Putamen (tissue), 1 donor: ENCODE results near the gene DLGAP1.

Source experiments
- DNase-seq: peaks from one replicate; pipeline ENCODE4 v3.0.0-alpha.2; 2016; ENCODE audit warnings: low spot score

DLGAP1 gene

DNA sequence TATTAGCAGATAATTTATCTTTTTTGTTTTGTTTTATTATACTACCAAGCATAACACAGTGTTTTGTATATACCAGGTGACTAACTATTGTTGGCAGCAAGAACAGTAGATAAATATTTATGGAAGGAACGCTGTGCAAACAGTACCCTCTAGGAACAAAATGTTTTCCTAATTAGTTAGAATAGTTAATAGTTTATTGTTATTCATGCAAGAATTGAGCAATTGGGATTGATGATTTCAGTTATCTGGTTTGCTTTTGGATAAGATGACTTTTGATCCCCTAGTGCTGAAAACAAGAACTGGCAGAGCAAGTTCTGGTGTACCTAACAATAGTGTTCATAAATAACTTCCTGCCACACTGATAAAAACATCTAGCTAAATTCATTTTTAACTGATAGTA, 681.8 kb downstream of the DLGAP1 start:
- no peak for DNase-seq

DNA sequence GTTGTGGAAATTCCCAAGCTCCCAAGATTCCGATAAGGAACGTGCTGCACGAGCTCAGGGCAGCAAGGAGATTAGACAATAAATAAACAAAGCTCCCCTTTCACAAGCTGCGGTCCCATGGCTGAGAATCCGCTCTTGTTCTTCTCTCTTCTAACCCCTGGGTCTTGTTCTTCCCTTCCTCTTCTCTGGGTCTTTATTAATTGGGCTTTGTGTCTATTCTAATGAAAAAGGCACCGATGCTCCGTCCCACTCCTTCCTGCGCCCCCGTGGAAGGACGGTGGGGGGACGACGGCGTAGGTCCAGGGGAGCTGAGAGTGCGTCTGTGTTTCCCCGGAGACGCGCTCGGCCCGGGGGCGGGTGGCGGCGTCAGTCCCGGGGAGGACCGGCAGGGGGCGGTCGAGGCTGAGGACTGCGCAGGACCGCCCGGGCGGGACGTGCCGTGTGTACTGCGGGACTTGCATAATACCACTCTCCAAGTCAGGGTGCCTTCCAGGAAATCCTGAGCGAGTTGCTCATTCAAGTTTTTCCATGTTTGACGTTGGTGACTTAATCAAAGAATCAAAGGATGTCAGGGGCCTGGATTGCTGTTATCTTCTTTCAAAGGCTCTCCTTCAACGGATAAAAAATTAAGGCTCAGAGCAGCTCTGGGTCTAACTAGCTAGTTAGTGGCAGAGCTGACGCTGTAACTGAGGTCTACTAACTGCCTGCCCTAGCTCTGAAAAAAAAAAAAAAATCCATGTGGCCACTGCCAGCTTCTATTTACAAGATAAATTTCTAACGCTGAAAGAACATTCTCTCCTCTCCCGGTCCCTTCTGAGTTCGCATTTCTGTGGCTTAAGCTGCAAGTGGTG, 683.8 kb downstream of the DLGAP1 start:
- DNase-seq = peak; percentile 75

DNA sequence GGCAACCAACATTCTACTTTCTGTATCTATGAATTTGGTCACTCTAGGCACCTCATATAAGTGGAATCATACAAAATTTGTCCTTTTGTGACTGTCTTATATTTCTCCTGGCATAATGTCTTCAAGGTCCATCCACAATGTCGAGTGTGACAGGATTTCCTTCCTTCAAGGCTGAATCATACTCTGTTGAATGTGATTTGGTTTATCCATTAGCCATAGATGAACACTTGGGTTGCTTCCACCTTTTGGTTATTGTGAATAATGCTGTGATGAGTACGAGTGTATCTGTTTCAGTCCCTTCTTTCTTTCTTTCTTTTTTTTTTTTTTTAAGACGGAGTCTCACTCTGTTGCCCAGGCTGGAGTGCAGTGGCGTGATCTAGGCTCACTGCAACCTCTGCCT, 693.8 kb downstream of the DLGAP1 start:
- DNase-seq = no peak

DNA sequence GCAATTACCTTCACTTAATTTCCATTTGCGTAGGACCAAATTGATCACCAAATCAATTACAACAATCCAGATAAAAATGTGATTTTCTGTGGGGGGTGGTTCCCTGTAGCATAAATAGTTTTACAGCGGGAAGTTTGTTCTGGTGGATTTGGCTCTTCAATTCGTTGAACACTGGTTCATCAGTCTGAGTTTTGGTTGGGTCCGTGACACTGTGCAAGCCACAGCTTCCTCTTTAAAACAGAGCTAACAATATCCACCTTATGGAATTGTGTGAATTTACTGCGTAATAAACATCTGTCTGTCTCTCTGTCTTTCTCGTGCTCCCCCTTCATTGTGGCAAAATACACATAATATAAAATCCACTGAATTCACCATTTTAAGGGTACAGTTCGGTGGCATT, 694.4 kb downstream of the DLGAP1 start:
- DNase-seq = no peak

DNA sequence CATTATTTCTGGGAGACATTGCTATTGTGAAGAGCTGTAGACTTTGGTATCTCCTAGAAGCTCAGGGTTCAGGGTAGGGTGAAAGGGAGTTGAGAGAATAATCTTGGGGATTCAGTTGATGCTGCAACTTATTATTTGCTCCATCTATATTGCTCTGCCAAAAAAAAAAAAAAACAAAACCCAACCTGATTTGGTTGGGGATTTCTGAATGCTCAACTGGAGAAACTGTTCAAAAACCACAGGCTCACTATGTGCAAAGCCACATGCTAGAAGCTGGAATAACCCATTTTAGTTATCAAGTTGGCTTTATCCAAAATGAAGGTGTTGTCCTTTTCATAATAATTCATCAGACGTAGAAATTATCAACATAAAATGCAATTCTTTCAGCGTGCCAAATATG, 696.0 kb downstream of the DLGAP1 start:
- no peak for DNase-seq

DNA sequence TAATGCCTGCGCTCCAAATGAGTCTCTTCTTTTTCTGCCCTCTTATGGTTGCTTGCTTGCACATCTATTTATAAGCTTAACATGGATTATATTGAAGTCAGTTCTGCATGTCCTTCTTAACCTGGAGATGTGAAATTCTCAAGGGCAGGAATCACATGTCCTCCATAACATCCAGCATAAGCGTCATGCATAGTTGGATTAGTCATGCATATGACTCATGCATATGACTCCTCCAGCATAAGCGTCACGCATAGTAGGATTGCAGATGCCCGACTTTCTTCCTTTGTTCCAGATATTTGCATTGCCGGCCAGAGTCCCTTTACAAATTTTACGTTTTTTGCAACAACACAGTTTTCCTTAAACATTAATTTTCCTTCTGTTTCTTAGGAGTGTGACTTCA, 696.6 kb downstream of the DLGAP1 start:
- DNase-seq = no peak

DNA sequence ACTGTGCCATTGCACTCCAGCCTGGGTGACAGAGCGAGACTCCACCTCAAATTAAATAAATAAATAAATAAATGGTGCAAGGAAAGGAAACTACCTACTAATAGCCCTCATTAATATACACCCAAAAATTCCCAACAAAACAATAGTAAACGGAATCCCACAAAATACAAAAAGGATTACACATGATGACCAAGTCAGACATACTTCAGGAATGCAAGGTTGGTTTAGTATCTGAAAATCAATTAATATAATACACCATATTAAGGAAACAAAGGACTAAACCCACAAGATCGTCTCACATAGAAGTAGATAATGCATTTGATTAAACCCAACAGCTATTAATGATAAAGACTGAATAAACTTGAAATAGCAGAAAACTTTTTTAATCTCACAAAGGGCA, 697.7 kb downstream of the DLGAP1 start:
- DNase-seq = no peak

DNA sequence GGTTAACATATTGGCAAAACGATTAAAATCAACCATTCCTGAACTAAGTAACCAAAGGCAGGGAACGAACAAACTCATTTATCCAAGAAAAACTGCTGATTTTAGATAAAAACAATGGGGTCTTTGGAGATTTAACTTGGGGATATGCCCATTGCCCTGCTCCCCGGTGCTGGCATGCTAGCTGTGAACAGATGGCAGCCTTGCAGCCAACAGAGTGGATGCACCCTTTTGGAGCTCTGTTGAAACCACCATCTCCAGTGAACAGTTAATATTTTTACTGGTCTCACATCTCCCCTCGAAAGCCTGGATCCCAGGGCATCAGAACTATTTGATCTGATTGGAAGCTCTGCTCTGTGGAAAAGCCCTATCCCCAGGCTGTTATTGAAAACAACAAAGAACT, 702.0 kb downstream of the DLGAP1 start:
- DNase-seq = no peak

DNA sequence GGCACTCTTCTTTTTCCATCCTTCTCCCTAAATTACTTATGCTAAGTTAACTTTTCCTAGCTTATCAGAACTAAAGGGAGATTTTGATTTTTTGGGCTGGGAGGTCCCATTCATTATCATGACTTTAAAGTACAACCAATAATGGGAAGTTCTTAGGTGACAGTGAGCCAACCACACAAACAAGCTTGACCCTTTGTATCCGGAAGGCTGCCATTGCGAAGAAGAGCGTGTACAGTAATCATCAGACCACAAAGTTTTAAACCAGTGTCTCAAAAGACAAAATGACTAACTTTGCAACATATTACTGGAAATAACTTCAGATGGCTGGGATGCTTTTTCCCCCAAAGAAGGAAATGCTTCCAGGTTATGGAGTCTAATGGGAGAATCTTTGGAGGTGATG, 707.0 kb downstream of the DLGAP1 start:
- no peak for DNase-seq

DNA sequence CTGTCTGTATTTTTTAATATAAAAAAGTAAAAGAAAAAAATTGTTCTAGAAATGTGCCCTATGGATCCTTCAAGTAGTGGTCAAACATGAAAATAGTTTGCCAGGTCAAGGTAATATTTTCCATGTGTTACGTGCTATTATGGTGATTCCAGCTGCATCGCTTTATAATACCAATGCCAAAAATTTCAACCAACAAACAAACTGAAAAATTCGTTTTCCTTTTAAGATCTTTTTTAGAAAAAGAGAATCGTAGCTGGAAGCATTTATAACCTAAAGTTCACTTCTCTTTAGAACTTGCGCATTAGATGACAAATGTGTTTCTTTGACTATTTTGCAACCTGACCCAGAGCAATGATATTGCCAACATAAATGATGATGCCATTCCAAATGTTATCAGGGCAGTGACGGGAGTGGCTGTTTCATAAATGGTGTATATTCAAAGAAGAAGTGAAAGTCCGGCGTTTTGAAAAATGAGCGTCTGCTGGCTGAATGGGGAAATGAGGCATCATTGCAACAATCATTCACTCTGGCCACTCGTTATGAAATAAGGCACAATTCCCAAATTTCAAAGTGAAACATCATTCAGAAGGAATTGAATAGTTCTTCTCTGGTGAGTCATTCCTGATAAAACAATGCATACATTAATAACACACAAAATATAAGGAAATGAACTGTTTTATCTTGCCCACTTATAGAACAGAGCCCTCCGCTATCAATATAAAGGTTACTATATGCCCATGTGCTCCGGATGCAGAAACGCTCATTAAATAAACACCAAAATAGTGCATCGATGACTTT, 707.7 kb downstream of the DLGAP1 start:
- no peak for DNase-seq

DNA sequence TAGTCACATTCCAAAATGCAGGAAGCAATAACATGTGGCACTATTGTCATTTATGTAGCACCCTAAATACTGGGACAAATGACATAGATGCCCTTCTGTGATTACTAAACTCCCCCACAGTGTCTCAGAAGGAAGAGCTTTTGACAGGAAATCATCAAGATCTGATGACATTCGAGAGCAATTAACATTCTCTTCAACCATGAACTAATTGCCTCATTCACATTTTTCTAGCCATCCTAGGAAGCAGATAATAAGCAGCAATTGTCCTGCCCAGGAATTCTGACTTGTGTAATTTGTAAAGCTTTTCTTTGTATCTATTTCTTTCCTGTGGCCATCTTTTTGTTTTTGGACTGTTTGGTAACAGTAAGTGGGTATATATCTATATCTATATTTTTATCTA, 712.6 kb downstream of the DLGAP1 start:
- DNase-seq = no peak

DNA sequence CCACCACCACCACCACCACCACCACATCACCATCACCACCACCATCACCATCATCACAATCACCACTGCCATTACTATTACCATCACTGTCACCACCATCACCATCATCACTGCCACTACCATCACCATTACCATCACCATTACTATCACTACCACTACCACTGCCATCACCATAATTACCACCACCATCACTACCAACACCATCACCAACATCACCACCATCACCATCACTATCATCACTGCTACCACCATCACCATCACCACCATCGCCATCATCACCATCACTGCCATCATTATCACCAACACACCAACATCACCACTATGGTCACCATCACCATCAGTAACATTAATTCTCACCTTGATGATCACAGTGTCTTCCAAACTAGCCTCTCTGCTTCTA, 713.8 kb downstream of the DLGAP1 start:
- DNase-seq = no peak

DNA sequence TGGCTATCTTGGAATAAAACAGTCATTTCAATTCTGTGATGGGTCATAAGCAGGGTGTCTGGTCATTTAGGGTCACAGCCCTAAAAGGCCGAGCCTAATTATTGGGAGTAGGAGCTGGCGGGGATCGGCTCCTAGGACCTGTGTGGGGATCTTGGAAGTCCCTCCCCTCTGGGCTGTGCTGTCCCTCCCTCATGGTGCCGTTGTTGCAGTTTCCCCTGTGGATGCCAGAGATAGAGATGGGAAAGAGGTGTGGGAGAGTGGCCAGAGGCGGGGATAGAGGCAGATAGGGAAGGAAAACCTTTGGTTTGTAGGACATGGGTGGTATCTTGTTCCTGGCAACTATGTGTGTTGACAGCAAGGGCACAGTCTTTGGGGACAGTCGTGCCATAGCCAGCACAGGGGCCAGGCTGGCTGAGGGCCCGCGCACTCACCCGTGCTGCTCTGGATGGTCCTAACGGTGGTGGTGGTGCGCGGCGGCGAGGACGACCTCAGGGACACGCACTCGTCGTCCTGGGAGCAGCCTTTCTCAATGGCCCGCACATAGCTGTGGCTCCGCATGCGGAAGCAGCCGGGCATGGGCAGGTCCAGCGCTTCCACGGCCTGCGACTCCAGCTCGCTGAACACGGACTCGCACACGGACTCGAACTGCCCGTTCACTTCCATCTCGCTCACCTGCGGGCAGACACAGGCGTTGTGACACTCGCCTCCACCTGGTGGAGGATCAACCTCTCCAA, 726.2 kb downstream of the DLGAP1 start:
- no peak for DNase-seq

DNA sequence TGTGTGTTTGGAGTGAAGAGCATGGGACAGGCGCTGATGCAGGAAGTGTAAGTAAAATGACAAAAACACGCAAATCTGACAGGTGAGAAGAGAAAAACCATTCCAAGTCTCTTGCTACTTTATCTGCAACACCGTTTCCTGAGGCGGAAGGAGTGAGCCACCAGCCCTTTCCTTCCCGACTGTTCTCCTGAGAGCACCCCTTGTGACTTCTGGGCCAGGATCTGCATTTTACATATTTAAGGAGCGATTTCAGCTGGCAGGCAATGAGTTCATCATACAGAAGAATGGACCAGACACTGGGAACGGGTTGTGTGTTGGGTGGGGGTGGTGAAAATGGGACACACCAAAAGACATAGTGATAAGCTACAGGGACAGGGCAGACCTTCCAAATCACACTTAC, 727.8 kb downstream of the DLGAP1 start:
- DNase-seq = no peak

DNA sequence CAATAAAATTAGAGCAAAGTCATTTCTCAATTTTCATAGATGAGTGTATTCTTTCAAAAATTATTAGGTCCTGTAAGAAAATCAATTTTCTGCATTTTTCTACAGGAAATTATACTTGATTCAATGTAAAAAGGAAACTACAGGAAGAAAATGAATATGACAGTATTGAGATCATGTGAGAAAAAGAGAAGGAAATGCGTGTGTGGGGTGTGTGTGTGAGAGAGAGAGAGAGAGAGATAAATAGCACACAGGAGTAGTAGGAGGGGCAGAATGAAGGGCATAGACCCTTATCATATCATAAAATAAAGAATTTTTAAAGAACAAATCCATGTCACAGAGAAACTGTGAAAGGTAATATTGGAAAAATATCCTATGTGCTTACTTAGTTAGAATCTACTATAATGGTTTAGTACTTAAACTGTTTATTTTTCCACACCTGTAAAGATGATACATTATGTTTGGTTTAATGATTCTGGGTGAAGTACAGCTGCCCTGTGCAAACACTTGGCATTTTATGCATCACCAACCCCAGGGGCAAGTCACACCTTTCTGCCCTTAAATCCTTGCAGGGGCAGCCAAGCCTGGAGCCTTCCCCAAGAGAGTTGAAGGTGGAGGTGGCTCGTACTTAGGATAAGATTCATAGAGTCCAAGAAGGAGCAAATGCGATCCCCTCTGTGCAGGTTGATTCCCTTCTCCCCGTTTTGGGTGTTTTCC, 728.7 kb downstream of the DLGAP1 start:
- no peak for DNase-seq

DNA sequence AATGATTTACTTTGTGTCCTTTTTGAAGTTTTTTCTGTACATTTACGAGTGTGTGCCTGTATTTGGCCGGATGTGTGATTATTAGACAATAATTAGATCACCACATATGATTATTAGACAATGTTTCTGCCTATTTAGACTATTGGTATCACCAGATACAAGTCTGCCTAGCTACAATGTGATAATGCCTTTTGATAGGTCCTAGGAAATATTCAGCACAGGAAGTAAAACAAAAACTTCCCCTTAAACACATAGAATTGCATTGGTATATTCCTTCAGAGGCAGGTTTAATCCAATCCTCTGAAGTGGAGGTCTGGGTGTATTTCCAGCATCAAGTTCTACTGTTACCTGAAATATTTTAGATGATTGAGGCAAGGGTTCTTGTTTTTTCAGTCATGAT, 730.0 kb downstream of the DLGAP1 start:
- no peak for DNase-seq

DNA sequence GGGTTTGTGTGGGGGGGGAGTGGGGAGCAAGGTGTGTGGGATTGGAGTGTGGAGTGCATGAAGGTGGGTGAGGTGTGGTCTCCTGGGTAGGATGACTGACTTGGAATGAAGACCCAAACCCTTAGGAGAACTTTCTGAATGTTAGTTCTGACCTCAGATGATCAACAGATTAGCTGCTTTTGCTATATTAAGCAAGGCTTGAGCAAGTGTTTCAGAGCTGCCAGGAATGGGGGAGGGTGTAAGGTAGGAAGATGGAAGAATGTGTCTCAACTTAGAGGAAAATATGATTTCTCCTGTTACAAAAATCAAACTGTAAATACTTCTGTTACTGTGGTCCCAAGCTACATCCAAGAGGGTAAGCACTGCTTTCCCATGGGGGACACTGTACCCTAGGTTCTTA, 731.6 kb downstream of the DLGAP1 start:
- no peak for DNase-seq

DNA sequence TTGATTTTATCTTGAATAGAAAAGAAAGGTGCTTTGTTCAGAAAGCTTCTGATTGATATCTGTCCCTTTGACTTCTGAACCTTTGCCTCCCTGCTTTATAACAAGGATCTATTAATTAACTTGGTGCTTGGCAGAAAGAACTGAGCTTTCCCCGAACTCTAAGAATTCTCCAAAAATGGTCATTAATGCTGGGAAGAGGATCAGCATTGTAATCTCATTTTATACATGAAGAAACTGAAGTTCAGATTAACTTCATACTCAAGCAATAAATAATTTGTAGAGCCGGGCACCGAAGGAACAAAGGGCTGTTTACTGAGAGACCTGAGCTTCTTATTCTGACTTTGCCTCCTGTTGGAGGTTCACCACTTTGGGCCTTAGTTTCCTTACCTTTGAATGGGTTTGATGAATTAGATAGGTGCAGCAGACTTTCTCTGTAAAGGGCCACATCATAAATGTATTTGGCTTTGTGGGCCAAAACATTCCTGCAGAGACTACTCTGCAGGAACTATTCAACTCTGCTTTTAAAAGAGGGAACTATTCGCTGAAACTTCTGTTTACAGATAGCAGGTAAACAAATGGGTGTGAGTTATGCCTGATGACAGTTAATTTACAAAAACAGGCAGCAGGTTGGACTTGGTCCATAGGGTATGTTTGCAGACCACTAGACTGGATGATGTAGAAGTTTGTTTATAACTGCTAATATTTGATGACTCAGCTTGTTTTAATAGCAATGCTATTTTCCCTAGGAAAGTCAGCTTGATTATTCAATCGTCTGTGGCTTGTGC, 732.3 kb downstream of the DLGAP1 start:
- DNase-seq = no peak

DNA sequence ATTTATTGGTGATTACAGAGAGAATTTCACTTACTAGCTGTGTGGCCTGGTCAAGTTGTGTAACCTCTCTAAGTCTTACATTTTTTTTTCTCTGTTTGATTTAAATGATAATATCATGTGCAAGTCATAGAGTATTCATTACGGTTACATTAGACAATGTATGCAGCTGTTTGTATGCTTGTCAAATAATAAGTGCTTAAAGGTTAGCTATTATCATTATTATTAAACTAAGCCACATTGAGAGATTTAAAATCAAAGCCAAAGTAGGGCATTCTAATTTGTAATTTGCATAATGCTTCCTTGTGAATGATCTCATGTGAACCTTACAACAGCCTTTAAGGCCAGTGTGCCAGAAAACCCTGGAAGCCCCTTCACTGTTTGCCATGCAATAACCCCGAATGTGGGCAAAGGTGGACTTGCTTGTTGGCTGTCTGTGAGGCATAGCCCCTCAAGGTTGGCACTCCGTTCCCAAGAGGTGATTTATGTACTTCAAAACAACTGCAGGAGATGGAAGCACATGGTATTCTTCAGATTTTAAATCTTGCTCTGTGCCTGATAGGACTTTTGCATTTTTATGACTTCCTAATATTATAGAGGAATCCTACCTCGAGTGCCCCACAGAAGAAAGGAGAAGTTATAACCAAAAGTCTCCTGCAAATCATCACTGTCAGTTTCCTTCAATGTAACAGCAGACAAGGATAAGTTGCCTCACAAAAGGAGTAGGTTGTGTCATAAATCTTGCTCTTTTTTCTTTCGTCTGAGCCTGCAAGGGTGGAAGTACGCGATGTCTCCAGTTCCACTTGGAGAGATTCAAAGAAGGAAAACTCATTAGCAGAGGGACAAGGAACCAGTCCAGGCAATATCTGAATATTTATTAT, 733.1 kb downstream of the DLGAP1 start:
- no peak for DNase-seq

DNA sequence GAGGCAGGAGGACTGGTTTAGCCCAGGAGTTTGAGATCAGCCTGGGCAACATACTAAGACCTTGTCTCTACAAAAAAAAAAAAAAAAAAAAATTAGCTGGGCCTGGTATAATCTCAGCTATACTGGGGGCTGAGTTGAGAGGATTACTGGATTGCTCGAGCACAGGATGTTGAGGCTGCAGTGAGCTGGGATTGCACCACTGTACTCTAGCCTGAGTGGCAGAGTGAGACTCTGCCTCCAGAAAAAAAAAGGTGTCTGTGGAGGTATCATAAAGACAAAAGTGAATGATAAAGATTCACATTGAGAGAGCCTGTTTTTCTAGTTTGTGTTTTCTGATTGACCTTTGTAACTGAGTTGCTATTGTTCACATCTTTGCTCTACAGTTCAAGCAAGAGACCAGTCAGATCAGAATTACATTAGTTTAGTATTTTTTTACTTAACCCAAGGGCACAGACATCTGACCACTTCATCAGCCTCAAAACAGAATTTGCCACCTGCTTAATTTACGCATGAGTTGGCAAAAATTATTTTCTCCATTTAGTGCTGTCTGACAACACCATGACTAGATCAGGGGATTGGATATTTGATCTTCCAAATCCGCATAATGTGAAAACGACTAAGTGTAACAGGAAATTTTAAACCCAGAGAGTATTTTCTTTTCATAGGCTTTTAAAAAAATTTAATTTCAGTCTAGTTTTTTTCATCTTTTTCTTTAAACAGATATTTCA, 734.1 kb downstream of the DLGAP1 start:
- no peak for DNase-seq
